ENCODE data around the gene USP10. TPM values are rescaled to one million over a fixed set of nuclear protein-coding genes. Genes with fewer than 3 reads are reported as not detected.

The USP10 gene
- total RNA-seq, 1 donor from 2014 or later: 128 TPM

- Mint-ChIP-seq H3K4me3 (no peak overlapping the region), H3K9me3 (no peaks in the 10 kb centered on the region), H3K4me1 (peaks cover 23% of the 10 kb centered on the region), H3K36me3 (peaks cover 14% of the 10 kb centered on the region), H3K27me3 (ENCODE audit: low read depth) (no peaks in the 10 kb centered on the region), H3K27ac (no peak overlapping the region)
- DNase-seq (ENCODE audit: low spot score in 2 of 2, unreplicated experiment in 2 of 2): no peak
- no peak for TF ChIP-seq CTCF (IDR thresholded peaks at IDR 0.05; ENCODE audit: unreplicated experiment)
These were observed 17.7 kb downstream of the USP10 start for GRCh38 chr16:84717484-84717883.

- Mint-ChIP-seq H3K9me3 (no peaks in the 10 kb centered on the region), H3K27ac (peak overlapping the region; percentile 64)
These were observed 20.4 kb downstream of the USP10 start for GRCh38 chr16:84720177-84720579.

GRCh38 chr16:84722068-84722467 is 22.3 kb downstream of the USP10 start:
- Mint-ChIP-seq H3K36me3 (peaks cover 14% of the 10 kb centered on the region), H3K4me3 (no peak overlapping the region), H3K27ac (no peak overlapping the region), H3K4me1 (peaks cover 54% of the 10 kb centered on the region), H3K9me3 (no peaks in the 10 kb centered on the region), H3K27me3 (ENCODE audit: low read depth) (no peaks in the 10 kb centered on the region)
- no peak for TF ChIP-seq CTCF (IDR thresholded peaks at IDR 0.05; ENCODE audit: unreplicated experiment)
- DNase-seq (ENCODE audit: low spot score in 2 of 2, unreplicated experiment in 2 of 2): no peak

More at GRCh38 chr16:84720177-84720579, 20.4 kb downstream of the USP10 start:
- peaks cover 14% of the 10 kb centered on the region for H3K36me3 Mint-ChIP-seq
- H3K27me3 Mint-ChIP-seq (ENCODE audit: low read depth): no peaks in the 10 kb centered on the region
- no peak overlapping the region for H3K4me3 Mint-ChIP-seq
- peaks cover 40% of the 10 kb centered on the region for H3K4me1 Mint-ChIP-seq
- no peak for DNase-seq (ENCODE audit: low spot score in 2 of 2, unreplicated experiment in 2 of 2)
- TF ChIP-seq CTCF (IDR thresholded peaks at IDR 0.05; ENCODE audit: unreplicated experiment): no peak

- Mint-ChIP-seq H3K36me3 (peaks cover 10% of the 10 kb centered on the region), H3K4me3 (no peak overlapping the region), H3K27ac (peak overlapping the region; percentile 81), H3K4me1 (peaks cover 55% of the 10 kb centered on the region), H3K9me3 (no peaks in the 10 kb centered on the region), H3K27me3 (ENCODE audit: low read depth) (no peaks in the 10 kb centered on the region)
- TF ChIP-seq CTCF (IDR thresholded peaks at IDR 0.05; ENCODE audit: unreplicated experiment): no peak
- no peak for DNase-seq (ENCODE audit: low spot score in 2 of 2, unreplicated experiment in 2 of 2)
These were observed 24.1 kb downstream of the USP10 start for GRCh38 chr16:84723906-84724305.

GRCh38 chr16:84724606-84725309 is 25.0 kb downstream of the USP10 start:
- H3K4me3 Mint-ChIP-seq: no peak overlapping the region
- H3K9me3 Mint-ChIP-seq: no peaks in the 10 kb centered on the region
- H3K27me3 Mint-ChIP-seq (ENCODE audit: low read depth): no peaks in the 10 kb centered on the region
- H3K36me3 Mint-ChIP-seq: peaks cover 10% of the 10 kb centered on the region
- DNase-seq (ENCODE audit: low spot score in 2 of 2, unreplicated experiment in 2 of 2): no peak
- no peak for TF ChIP-seq CTCF (IDR thresholded peaks at IDR 0.05; ENCODE audit: unreplicated experiment)
- peaks cover 55% of the 10 kb centered on the region for H3K4me1 Mint-ChIP-seq
- H3K27ac Mint-ChIP-seq: peak overlapping the region; percentile 89

Measured in mesothelial cell of epicardium (in vitro differentiated cells).